Dermis blood vessel endothelial cell (primary cell): ENCODE results near the gene MAP4K2. TPM values are rescaled to one million over a fixed set of nuclear protein-coding genes. Genes with fewer than 3 reads are reported as not detected.
A peak's percentile ranks its signal among the peaks of the same experiment; 100 is the strongest.

ENCODE experiments used
- DNase-seq: peaks from one replicate; pipeline ENCODE4 v3.0.0; 2010
- total RNA-seq: library from RNA; depleted of rRNA; stranded (reverse); fragments of >200 nt; gene quantifications from 2 replicates; pipeline ENCODE4 v1.2.3, GENCODE V29; 2014

Gene MAP4K2
- total RNA-seq, 1 donor from 2014 or later = 46.1 TPM

DNA sequence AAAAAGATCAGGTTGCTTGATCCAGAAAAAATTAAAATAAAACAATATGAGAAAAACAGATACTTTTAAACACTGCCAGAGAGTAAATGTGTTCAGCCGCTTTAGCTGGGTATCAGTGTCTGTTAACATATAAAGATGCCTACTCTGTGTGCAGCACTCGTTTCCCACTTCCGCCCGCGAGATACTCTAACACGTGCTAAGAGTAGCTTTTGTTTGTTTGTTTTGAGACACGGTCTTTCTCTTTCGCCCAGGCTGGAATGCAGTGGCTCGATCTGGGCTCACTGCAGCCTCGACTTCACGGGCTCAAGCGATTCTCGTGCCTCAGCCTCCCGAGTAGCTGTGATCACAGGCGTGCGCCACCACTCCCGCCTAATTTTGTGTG lies 7.9 kb upstream of the MAP4K2 start:
- no peak for DNase-seq

DNA sequence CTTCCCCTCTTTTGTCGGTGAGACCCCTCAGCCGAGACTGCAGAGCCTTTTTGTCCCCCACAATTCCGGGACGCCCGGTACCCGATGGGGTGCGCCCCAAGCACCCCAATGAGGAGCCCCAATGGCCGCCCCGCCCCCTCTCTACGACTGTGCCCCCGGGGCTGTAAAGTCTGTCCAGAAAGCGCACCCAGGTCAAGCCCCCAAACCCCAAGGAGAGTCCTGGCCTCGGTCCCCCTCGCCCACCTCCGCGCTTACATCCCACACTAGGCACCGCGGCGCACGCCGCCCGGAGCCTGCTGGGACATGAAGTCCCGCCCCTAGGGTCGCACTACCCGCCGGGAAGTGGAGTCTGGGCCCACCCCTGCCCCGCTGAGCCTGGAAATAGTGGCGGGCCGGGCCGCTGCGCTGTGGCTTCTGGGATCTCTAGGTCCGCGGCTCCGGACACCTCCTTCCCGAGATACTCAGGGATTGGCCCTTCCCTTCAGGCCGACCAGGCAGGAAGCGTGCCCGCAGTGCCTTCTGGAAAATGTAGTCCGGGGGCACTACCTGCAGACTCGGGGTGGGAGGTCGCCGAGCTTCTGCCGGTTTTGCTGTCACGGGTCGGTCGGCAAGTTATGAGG lies 7.4 kb upstream of the MAP4K2 start, which contains the start of gene MEN1:
Gene MEN1 (minus strand): TSS at position 281 of the 620 bp plus-strand sequence. CDS start 442 bp downstream, outside the sequence.
- peak; percentile 96 for DNase-seq

DNA sequence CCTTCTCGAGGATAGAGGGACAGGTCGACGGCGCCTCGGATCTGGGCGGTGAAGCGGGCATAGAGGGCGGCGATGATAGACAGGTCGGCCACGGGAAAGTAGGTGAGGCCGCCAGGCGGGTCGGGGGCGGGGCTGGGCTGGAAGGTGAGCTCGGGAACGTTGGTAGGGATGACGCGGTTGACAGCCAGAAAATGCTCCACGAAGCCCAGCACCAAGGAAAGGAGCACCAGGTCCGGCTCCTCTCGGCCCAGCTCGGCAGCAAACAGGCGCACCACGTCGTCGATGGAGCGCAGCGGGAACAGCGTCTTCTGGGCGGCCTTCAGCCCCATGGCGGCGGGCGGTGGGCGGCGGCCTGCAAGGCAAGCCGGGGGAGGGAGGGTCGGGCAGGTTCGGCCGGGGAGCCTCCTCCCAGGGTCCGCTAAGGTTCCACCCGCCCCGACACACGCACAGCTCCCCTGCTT lies 6.8 kb upstream of the MAP4K2 start:
- peak; percentile 28 for DNase-seq

DNA sequence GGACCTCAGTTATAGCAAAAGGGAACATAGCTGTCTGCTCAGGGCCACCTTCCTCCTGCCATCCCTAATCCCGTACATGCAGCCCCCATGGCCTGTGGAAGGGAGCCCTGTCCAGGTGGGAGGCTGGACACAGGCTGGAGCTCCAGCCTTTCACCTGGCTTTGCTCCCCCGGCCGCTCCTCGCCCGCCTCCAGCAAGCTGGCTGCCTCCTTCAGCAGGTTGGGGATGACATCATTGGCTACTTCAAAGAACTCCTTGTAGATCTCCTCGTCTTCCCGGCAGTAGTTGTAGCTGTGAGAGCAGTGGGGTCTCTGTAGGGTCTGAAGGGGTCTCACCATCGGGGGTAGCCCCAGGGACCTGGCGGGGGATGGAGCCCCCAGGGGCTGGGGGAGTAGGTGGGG lies 2.5 kb upstream of the MAP4K2 start:
- DNase-seq = no peak

DNA sequence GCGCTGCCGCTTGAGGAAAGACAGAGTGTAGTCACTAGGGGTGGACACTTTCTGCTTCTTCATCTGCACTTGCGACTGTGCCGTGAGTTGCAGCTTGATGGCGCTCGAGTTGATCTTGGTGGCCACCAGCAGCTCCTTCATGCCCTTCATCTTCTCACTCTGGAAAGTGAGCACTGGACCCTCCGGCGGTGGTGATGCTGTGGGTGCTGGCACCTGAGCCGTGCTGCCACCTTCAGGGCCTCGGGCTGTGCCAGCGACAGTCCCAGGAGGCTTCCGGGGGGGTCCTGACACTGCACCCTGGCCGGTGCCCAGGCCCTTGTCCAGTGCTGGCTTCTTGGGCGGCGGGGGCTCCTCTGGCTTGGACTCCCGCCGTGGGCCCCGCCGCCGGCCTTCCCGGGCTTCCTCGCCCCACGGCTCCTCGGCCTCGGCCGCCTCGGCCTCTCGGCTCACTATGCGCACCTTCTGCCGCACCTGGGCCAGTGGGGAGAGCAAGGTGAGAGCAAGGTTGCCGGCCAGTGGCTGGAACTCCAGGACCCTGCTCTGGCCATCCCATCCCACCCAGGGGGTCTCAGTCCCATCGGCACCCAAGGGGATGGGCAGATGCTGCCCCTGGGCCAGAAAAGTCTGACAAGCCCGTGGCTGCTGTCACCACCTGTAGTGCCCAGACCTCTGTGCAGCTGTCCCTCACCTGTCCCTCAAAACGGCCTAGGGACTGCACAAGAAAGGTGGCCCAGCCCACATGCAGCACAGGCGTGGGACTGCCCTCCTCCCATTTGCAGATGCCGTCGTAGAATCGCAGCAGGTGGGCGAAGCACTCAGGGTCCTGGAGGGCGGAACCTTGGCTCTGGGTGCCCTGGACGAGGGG lies 1.6 kb upstream of the MAP4K2 start:
- no peak for DNase-seq

DNA sequence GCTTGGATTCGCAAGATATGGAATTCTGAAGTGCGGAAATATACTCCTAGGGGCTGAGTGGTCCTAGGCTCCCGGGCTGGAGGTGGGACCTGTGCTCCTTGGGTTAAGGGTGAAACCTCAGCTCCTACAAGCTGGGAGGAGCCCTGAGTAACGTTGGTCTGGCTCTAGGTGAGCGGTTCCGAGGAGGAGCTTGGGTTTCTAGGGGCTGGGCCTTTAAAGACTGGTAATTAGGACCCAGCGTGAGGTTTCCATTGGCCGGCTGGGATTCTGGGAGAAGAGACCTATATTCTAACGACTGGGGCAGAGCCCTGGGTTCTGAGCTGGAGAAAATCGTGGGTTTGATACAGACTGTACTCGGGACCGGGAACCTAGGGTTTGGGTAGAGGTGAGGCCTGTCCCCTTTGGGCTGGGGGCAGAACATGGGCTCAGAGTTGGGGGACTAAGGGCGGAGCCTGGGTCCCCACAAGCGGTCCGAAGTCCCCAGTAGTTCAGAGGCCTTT lies 882 bp upstream of the MAP4K2 start:
- no peak for DNase-seq

DNA sequence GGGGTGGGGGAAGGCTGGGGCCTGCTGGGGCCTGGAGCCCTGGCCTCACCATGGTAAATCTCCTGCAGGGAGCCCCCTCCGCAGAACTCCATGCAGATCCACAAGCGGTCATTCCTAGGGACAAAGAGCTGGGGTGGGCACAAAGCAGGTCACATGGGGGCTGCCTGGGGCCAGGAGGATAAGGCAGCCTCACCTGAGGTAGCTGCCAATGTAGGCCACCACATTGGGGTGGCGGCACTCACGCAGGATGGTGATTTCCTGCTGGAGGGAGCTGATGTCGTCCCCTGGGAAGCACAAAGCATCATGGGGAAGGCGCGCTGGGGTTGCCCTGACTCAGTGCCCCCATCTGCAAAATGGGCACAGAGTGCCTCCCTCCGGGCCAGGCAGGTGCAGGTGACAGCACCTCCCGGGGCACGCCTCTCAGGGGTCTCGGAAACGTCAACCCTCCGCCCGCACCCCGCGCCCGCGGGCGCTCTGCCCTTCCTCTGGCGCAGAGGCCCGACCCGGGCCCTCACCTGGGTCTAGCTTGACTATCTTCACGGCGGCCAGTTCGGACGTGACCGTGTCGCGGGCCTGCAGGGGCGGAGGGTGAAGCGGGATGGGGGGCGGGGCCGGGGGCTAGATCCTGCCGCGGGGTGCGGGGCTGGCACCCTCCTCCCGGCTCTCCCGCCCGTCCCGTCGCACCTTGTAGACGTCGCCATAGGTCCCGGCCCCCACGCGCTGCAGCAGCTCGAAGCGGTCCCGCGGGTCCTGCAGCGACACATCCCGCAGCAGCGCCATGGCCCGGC lies 450 bp downstream of the MAP4K2 start:
- DNase-seq = no peak

DNA sequence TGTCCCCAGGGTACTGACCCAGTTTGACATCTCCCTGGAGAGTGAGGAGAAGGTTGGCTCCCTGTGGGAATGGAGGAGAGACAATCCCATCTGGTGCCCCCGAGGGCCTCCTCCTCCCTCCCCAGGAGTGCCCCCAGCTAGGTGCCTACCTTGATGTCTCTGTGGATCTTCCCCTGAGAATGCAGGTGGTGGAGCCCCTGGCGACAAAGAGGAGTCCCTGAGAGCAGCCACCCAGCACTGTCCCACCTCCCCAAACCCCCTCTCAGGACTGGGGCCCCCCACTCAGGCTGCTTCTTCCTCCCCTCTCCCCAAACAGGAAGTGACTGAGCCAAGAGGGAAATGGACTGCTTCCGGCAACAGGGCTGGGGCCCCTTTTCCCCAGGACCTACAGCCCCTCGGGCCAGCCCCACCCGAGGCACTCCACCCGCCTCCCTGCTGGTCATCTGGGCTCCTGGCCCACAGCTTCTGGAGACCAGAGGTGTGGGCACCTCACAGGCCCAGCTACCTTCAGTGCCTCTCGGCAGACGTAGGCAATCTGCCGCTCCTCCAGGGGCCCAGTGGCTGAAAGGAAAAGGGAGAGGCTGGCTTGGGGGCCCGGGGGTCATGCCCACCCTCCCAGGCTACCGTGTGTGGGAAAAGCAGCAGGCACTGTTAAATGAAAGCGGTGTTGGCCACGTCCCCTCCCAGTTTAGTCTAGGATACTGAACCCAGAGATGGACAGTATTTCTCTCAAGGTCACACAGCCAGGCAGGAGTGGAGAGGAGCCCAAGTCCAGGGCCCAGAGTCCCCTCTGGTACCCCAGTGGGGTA lies 1.2 kb downstream of the MAP4K2 start:
- peak; percentile 58 for DNase-seq

DNA sequence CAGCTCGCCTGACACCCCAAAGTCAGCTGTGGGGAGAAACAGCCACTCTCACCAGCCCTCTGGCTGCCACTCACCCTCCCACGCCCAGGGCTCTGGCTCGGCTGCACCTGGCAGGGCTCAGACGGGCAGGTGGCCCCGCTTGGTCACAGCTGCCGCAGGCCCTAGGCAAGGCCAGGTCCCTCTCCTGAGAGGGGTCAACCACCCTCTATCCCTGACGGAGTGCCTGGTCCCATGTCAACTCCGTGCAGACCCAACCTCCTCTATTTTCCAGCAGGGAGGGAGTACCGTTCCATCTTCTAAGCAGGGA lies 1.9 kb downstream of the MAP4K2 start:
- no peak for DNase-seq

DNA sequence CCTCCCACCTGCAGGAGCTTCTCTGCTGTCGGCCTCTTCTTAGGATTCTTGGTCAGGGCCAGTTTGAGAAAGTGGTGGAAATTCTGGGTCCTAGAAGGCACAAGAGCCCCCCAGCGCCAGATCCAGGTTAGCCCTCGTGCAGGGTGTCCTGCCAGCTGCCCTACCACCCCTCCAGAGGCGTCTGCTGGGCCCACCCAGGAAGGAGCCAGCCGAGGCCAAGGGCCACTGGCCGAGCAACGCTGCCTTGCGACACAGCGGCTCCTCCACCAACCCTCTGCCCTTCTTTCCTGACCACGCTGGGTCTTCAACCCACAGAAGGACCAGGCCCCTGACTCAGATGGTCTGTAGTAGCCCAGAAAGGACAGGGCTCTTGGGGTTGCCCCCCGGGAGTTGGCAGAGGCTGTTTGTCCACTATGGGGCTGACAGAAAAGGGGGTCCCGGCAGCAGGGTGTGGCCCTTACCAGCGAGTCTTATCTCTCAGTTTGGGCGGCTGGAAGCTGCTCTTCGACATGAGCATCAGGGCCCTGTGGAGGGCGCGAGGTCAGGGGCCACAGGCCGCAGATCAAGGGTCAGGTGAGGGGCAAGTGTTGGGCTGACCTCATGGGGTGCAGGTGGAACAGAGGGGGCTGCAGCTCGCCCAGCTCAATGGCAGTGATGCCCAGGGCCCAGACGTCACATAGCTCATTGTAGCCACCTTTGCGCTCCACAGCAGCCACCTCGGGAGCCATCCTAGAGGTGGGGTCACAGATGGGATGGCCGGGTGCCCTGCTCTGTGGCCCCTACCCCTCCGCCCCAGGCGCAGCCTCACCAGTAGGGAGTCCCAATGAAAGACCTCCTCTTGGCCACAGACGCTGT lies 2.5 kb downstream of the MAP4K2 start:
- DNase-seq = no peak

DNA sequence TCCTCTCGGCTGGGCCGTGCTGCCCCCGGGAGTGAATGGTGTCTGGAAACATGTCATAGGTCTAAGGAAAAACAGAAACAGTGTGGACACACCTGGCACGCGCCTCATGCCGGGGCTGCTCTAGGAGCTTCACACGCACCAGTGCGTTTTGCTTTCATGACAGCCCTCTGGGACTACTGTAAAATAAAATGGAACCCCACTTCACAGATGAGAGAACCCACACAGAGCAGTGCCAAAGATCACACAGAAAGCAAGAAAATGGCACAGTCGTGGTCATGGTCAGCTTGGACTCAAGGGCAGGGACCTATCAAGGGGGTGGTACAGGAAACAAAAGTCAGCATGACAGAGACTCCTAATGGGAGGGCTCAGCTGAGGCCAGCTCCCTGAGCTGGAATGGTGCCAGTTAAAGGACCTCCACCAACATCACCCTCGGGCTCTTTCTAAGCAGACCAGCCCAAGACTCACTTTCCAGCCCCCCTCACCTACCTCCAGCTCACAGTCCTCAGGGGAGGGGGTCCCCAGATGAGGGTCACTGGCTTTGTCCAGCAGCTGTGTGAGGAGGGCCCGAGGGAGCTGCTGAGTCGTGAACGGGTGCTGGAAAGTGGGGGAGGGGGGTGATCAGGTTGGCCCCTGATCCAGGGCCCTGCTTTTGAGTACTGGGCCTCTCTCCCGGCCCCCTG lies 3.3 kb downstream of the MAP4K2 start:
- peak; percentile 55 for DNase-seq

DNA sequence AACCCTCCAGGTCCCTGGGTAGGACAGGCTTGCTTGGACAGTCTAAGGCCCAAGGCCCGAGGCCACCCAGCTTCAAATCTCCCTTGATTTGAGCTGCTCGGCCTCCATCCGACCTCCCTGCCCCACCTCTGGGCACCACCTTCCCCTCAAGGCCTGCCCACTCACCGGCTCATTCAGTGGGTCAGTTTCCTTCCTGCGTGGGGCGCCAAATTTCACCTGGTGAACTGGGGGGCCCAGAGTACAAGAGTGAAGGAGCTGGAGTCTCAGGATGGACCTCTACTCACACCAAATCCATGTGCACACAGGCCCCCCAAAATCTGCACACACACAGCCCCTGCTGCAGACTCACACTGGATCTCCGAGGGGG lies 3.8 kb downstream of the MAP4K2 start:
- no peak for DNase-seq

DNA sequence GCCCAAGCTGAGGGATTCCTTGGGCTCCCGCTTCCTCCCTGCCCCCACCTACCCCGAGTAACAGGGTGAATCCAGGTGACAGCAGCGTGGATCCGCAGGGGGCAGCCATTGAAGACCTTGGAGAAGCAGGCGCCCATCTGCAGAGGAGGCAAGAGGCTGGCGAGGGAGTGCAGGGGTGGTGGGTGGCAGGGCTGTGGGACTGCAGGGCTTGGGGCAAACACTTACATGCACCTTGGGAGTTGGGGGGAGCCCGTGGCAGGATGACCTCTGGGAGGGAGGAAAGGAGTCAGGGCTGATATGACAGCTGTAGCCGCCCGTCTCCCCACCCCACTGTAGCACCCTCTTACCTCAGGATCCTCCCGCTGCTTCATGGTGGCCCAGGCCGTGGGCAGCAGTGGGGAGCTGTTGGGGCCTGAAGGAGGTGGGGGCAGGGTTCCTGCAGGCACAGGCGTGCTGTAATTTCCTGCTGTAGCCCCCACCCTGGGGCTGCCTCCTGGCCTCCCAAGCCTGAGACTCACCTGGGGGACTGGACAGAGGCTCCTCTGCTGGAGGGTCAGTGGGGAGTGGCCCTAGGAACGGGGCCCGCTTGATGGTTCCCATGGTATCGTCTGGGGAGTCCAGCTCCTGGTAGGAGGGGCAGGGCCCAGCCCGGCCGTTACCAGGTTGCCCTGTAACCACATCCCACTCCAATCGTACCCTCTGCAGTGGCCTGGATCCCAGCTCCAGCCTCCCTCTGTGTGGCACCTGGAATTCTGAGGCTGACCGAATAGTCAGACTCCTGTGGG lies 6.1 kb downstream of the MAP4K2 start:
- DNase-seq = no peak

DNA sequence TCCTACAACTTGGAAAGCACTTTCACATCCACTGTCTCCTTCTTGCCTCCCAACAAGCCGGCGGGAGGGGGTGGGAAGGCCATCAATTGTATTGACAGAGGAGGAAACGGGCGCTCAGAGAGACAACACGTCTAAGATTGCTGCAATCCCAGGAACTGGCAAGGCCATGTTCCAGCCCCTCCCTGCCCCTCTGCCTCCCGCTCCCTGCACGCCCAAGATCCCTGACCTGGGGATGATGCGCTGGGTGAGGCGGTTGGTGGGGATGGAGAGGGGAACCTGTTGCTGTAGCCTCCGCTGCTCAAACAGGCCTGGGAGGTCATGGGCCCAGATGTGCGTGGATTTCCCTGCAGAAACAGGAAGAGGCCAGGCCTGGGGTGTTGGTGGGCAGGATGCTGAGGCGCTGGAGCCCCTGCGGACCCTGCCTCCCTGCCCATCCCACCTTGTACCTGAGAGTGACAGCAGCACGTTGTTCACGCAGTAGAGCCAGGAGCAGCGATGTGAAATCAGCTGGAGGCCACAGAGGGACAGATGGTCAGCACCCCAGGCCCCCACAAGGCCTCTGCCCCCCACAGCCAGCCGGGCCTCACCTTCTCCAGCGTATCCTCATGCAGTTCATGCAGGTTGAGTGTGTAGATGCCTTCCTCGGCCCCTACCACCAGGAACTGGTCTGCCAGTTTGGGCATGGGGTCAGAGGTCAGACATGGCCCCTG lies 6.8 kb downstream of the MAP4K2 start:
- no peak for DNase-seq

DNA sequence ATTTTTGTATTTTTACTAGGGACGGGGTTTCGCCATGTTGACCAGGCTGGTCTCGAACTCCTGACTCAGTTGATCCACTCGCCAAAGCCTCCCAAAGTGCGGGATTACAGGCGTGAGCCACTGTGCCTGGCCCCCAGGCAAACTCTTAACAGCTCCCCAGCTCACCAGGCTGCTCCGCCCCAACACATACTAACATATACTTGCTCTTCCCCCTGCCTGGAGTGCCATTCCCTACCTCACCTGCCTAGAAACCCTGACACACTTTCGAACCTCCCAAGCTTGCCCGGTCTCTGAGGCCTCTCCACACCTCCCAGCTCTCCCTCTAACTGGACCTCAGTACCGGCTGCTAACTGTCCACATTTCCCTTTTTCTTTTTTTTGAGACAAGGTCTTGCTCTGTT lies 8.5 kb downstream of the MAP4K2 start:
- DNase-seq = no peak

DNA sequence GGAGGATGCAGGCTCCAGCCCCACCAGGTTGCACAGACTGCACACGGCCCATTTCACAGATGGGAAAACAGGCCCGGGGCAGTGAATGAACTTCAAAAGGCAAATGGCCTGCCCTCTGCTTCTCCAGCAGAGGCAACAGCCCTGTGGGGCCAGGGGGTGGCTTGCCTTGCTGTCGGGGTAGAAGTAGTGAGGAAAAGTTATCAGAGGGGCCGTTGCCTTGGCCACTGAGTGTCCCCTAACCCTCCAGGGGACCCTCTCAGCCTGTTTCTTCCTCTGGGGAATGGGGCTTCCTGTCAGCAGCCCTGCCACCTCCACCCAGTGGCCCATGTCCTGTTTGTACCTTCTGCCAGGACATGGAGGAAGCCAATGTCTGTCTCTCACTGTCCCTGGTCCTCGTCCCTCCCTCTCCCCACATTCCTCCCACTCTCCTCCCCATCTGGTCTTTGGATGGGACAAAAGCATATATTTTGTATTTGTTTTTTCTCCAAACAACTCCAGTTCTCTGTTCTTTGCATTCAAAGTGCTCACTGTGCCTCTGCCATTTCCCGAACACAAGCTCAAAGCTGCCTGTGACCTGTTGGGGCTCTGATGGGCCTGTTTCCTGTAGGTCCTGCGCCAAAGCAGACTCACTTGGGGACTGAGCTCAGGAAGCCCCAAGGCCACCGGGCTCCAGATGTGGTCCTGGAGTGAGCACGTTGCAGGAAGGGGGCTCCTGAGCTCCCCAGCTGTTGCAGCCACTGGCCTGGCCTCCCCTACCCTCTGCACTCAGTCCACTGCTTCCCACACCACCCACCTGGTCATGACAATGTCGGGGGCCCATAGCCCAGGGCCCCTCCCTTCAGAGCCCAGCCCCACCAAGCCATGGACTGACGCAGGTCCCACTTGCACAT lies 9.5 kb downstream of the MAP4K2 start:
- DNase-seq = no peak

DNA sequence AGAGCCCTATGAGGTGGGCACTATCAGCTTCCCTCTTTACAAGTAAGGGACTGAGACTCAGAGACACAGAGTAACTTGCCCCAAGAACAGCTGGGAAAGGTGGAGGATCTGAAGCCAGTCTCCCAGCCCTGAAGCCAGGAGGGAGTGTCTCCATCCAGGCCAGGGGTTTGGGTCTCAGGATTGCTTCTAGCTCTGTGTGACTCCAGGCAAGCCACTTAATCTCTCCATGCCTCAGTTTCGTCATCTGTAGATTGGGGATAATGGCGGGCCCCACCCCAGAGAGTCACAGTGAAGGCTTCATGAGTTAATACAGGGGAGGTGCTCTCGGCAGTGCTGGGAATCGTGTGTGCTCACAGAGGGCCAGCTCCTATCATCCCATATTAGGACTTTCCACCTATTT lies 10.5 kb downstream of the MAP4K2 start:
- no peak for DNase-seq

DNA sequence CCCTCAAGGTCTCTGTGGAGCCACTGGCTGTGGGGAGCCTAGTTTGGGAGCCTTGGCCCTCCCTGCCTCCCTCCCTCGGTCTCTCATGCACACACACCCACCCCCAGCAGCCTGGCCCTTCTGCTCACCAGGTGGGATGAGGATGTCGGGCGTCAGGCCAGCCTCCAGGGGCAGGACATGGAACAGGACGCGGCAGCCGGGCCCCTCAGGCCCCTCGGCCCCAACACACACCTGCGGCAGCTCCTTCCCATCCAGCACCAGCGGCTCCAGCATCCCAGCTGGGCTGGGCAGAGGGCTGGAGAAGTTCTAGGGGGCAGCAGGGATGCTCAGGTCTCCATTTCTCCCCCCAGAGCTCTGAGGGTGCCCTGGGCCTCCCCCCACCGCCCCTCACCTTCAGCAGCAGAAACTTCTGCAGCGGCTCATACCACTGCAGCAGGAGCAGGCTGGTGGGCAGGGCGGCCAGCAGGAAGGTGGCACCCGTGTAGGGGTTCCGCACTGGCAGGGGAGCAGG lies 11.2 kb downstream of the MAP4K2 start:
- no peak for DNase-seq
